NT2/D1 (cell line): ENCODE results near the gene ABTB2.

Source experiments
- DNase-seq: peaks from one replicate; pipeline ENCODE4 v3.0.0-alpha.2; 2011; ENCODE audit warnings: low read depth, low spot score
- H3K27me3 ChIP-seq: 2 replicates; pipeline ENCODE4 v1.6.0; 2011; ENCODE audit warnings: mild to moderate bottlenecking; ENCODE audit not compliant: insufficient read length, insufficient read depth
- H3K36me3 ChIP-seq: 2 replicates; pipeline ENCODE4 v1.6.1; 2011; ENCODE audit warnings: mild to moderate bottlenecking, low read length, mixed read lengths; ENCODE audit not compliant: insufficient read depth, insufficient read length
- H3K4me1 ChIP-seq: 2 replicates; pipeline ENCODE4 v1.5.1; 2011; ENCODE audit not compliant: insufficient read depth, insufficient read length
- H3K4me3 ChIP-seq: 2 replicates; pipeline ENCODE4 v1.5.1; 2011; ENCODE audit warnings: low read depth; ENCODE audit not compliant: insufficient read length
- H3K9ac ChIP-seq: 2 replicates; pipeline ENCODE4 v1.6.0; 2011; ENCODE audit warnings: low read depth; ENCODE audit not compliant: insufficient read length
- H3K9me3 ChIP-seq: 2 replicates; pipeline ENCODE4 v1.5.1; 2011; ENCODE audit warnings: mild to moderate bottlenecking, low read length; ENCODE audit not compliant: insufficient read depth
- SUZ12 ChIP-seq: IDR thresholded peaks from 2 replicates; pipeline ENCODE4 v1.6.1; 2011; ENCODE audit not compliant: insufficient read length, insufficient read depth; ENCODE audit errors: extremely low read depth
- YY1 ChIP-seq: IDR thresholded peaks from 2 replicates; pipeline ENCODE4 v1.6.1; 2011; ENCODE audit not compliant: insufficient read length, insufficient read depth
- ZNF274 ChIP-seq: IDR thresholded peaks from 2 replicates; pipeline ENCODE4 v1.6.1; 2011; ENCODE audit warnings: mild to moderate bottlenecking, low read depth, low read length

Gene ABTB2

GRCh38 chr11:34341931-34342533, 15.8 kb downstream of the ABTB2 start:
- no peaks in the 10 kb centered on the region for H3K27me3 ChIP-seq
- DNase-seq, result no peak
- H3K4me3 ChIP-seq, result no peak overlapping the region
- no peak overlapping the region for H3K9ac ChIP-seq
- no peaks in the 10 kb centered on the region for H3K36me3 ChIP-seq
- no peaks in the 10 kb centered on the region for H3K9me3 ChIP-seq
- peaks cover 11% of the 10 kb centered on the region for H3K4me1 ChIP-seq
- TF ChIP-seq ZNF274 (no peak), YY1 (no peak), SUZ12 (no peak)

DNA sequence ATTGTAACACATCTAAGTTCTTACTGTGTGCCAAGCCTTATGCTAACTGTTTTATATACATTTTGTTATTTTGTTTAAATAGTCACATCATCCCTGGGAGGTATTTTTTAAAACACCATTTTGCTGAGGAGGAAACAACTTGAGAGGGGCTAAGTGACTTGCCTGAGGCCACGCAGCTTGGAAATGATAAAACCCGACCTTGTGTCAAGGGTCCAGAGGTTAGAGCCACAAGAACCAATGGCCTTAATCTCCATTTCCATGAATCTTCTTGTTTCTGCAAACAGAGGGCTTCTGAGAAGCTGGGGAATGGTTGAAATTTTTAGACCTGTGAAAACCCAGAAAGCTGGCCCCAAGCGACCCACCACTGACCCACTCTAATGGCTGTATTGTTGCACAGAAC, 16.7 kb downstream of the ABTB2 start:
- Histone ChIP-seq H3K9ac (no peak overlapping the region), H3K9me3 (no peaks in the 10 kb centered on the region), H3K27me3 (no peaks in the 10 kb centered on the region), H3K4me1 (peaks cover 11% of the 10 kb centered on the region), H3K4me3 (no peak overlapping the region), H3K36me3 (no peaks in the 10 kb centered on the region)
- DNase-seq, result no peak
- TF ChIP-seq ZNF274, result no peak
- TF ChIP-seq YY1, result no peak
- TF ChIP-seq SUZ12, result no peak

GRCh38 chr11:34340653-34341052, 17.2 kb downstream of the ABTB2 start:
- peaks cover 11% of the 10 kb centered on the region for H3K4me1 ChIP-seq
- no peak overlapping the region for H3K4me3 ChIP-seq
- DNase-seq, result no peak
- TF ChIP-seq YY1, result no peak
- no peak for TF ChIP-seq SUZ12
- TF ChIP-seq ZNF274, result no peak
- H3K36me3 ChIP-seq, result no peaks in the 10 kb centered on the region
- H3K27me3 ChIP-seq, result no peaks in the 10 kb centered on the region
- no peak overlapping the region for H3K9ac ChIP-seq
- no peaks in the 10 kb centered on the region for H3K9me3 ChIP-seq

DNA sequence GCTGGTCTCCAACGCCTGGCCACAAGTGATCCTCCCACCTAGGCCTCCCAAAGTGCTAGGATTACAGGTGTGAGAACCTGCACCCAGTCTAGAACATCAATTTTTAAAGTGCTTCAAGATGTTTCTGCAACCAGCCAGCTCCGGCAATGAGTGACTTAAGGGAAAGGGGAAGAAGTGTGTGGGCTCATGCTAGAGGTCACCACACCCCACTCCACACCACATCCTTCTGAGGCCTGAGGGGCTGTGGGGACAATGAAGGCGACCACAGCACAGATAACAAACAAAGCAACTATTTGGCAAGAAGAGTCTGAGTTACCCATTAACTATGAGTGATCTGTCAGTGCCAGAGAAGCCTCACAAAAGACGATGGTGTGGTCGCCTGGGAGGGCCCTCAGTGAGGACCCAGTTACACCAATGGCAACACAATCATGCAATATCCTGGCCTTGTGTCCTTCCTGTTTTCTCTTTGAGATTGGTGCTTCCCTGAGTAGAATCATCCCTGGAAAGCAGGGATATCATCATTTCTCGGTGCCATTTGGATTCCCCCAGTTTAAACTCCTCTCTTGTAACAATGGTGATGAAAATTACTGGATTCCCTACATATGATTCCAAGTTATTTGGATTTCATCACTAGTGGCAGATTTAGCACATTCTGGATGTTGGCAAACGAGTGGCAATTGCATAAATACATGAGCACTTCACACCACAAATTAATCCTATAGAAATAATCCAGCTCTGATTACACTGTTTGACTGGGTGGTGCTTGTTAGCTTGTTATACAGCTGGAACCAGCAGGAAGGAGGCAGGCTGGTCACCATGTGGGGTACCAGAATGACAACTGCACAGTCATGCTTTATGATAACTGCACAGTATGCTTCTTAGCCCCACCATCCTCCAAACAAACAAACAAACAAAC, 18.4 kb downstream of the ABTB2 start:
- Histone ChIP-seq H3K9ac (no peak overlapping the region), H3K4me3 (no peak overlapping the region), H3K4me1 (peaks cover 3% of the 10 kb centered on the region), H3K36me3 (no peaks in the 10 kb centered on the region), H3K9me3 (no peaks in the 10 kb centered on the region), H3K27me3 (no peaks in the 10 kb centered on the region)
- DNase-seq, result no peak
- no peak for TF ChIP-seq ZNF274
- no peak for TF ChIP-seq YY1
- TF ChIP-seq SUZ12, result no peak

- H3K4me3 ChIP-seq, result no peak overlapping the region
- no peaks in the 10 kb centered on the region for H3K27me3 ChIP-seq
- TF ChIP-seq SUZ12 (no peak), YY1 (no peak), ZNF274 (no peak)
- no peak for DNase-seq
- H3K4me1 ChIP-seq, result peaks cover 3% of the 10 kb centered on the region
- no peaks in the 10 kb centered on the region for H3K9me3 ChIP-seq
- H3K36me3 ChIP-seq, result no peaks in the 10 kb centered on the region
- no peak overlapping the region for H3K9ac ChIP-seq
These were observed 20.8 kb downstream of the ABTB2 start for GRCh38 chr11:34337016-34337415.

GRCh38 chr11:34335801-34336200, 22.0 kb downstream of the ABTB2 start:
- TF ChIP-seq ZNF274, result no peak
- TF ChIP-seq SUZ12, result no peak
- TF ChIP-seq YY1, result no peak
- H3K4me3 ChIP-seq, result no peak overlapping the region

DNA sequence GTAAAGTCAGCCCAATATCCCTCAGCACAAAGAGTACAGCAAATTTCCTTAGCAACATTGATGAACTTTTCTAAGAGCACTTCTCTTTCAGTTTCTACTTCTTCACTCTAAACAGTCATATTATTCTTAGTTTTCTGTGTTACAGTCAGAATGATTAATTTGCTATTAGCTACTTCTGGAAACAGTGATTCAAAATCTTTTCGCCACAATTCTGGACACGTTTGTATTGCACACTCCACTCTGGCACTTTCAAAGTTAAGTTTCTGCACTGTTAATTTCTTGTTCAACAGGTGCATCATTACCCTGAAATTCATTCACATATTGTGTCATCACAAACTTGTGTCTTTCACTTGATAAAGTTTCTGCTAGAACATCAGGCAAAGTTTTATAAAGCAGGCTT, 22.5 kb downstream of the ABTB2 start:
- Histone ChIP-seq H3K4me1 (no peaks in the 10 kb centered on the region), H3K27me3 (no peaks in the 10 kb centered on the region), H3K9me3 (no peaks in the 10 kb centered on the region), H3K36me3 (no peaks in the 10 kb centered on the region), H3K4me3 (no peak overlapping the region), H3K9ac (no peak overlapping the region)
- DNase-seq, result no peak
- TF ChIP-seq ZNF274 (no peak), YY1 (no peak), SUZ12 (no peak)

More at GRCh38 chr11:34335801-34336200, 22.0 kb downstream of the ABTB2 start:
- Histone ChIP-seq H3K9ac (no peak overlapping the region), H3K36me3 (no peaks in the 10 kb centered on the region), H3K4me1 (peaks cover 3% of the 10 kb centered on the region), H3K9me3 (no peaks in the 10 kb centered on the region), H3K27me3 (no peaks in the 10 kb centered on the region)
- no peak for DNase-seq
